Lung (tissue), 12 donors: ENCODE results near the gene SELENOH. TPM values are rescaled to one million over a fixed set of nuclear protein-coding genes. Genes with fewer than 3 reads are reported as not detected.

Experiments used
- ATAC-seq: fragments of 200-7000 bp; cut with Tn5 transposase; one replicate; pipeline ENCODE4 v1.9.1; 2020; ENCODE audit warnings: moderate number of reproducible peaks; ENCODE audit not compliant: insufficient read depth, low FRiP score
- DNase-seq, 3 donors: peaks; one replicate each; pipeline ENCODE4 v3.0.0-alpha.2; 2013 to 2017
- H3K27ac ChIP-seq, 2 donors: one replicate each; pipeline ENCODE4 v1.5.1; 2013; ENCODE audit warnings: mild to moderate bottlenecking in 2 of 2, moderate library complexity in 2 of 2, control low read depth in 1 of 2, inconsistent platforms in 1 of 2, low read depth in 1 of 2, low read length in 1 of 2
- H3K27me3 ChIP-seq, 3 donors: one replicate each; pipeline ENCODE4 v1.5.1; 2013; ENCODE audit warnings: low read length in 2 of 3; ENCODE audit not compliant: control insufficient read depth in 3 of 3, insufficient read depth in 3 of 3
- H3K36me3 ChIP-seq, 4 donors: one replicate each; pipeline ENCODE4 v1.5.1; 2013; ENCODE audit warnings: low read length in 4 of 4, mild to moderate bottlenecking in 1 of 4, moderate library complexity in 1 of 4; ENCODE audit not compliant: control insufficient read depth in 4 of 4, insufficient read depth in 4 of 4
- H3K4me1 ChIP-seq, 5 donors: one replicate each; pipeline ENCODE4 v1.5.1; 2013; ENCODE audit warnings: low read length in 5 of 5, mild to moderate bottlenecking in 2 of 5, moderate library complexity in 1 of 5; ENCODE audit not compliant: control insufficient read depth in 5 of 5, insufficient read depth in 5 of 5
- H3K4me3 ChIP-seq: one replicate; pipeline ENCODE4 v1.5.1; 2013; ENCODE audit warnings: mild to moderate bottlenecking, control low read depth, moderate library complexity
- H3K9ac ChIP-seq, 2 donors: one replicate each; pipeline ENCODE4 v1.5.1; 2013; ENCODE audit warnings: low read length in 2 of 2, control low read depth in 1 of 2; ENCODE audit not compliant: insufficient read depth in 1 of 2
- H3K9me3 ChIP-seq, 4 donors: one replicate each; pipeline ENCODE4 v1.5.1; 2013; ENCODE audit warnings: low read length in 3 of 4, mild to moderate bottlenecking in 1 of 4, moderate library complexity in 1 of 4; ENCODE audit not compliant: control insufficient read depth in 4 of 4, insufficient read depth in 3 of 4
- CTCF ChIP-seq: IDR thresholded peaks from 2 replicates; pipeline ENCODE4 v1.5.1; 2012; ENCODE audit warnings: mild to moderate bottlenecking; ENCODE audit errors: control extremely low read depth, extremely low read depth
- WGBS, 2 donors: extraction: QIAGEN DNeasy Blood & Tissue Kit; methylation state at CpG; one replicate each; pipeline ENCODE4 v1.1.7; 2013; 5-methylcytosine and 5-hydroxymethylcytosine counted together
- polyA plus RNA-seq, 2 donors: library from polyadenylated mRNA; stranded (reverse); fragments of 200-250 nt; gene quantifications; one replicate each; pipeline ENCODE4 v1.2.1, GENCODE V29; 2013
- total RNA-seq, 2 donors: library from RNA; depleted of rRNA in 1 of 2; stranded (reverse); fragments of >200 nt in 1 of 2; gene quantifications; one replicate each; pipeline ENCODE4 v1.2.1, GENCODE V29; 2014 to 2021
- donor health status: control.
- donor health status: control.
- donor health status: Bipolar disorder and iron deficiency.
- donor health status: healthy.
- donor health status: DM: yes; HTN: yes; CAD: no.

Gene SELENOH
- total and polyA plus RNA-seq, 4 donors = 77.3 to 155 (median 139) TPM

GRCh38 chr11:57775491-57775890 is 34.2 kb downstream of the SELENOH start:
- H3K4me1 ChIP-seq = peaks cover 18 to 68% (median 62%) of the 10 kb centered on the region in 5 donors
- WGBS, 2 donors = 24 to 34% methylated on average over 5 of the region's 5 CpGs
- H3K9ac ChIP-seq = peak overlapping the region in 1 of 2 donors; percentile 93

GRCh38 chr11:57776031-57776521 is 34.8 kb downstream of the SELENOH start:
- peak overlapping the region in 1 of 2 donors; percentile 93 for H3K9ac ChIP-seq
- peak overlapping the region; percentile 50 to 77 for H3K27ac ChIP-seq
- ATAC-seq = no peak
- 44 to 69% methylated on average over 3 of the region's 3 CpGs for WGBS, 2 donors
- no peaks in the 10 kb centered on the region for H3K27me3 ChIP-seq
- peaks cover 21 to 73% (median 66%) of the 10 kb centered on the region in 5 donors for H3K4me1 ChIP-seq
- H3K36me3 ChIP-seq = peaks cover 0 to 4% (median 0%) of the 10 kb centered on the region in 4 donors
- no peaks in the 10 kb centered on the region for H3K9me3 ChIP-seq
- peak; percentile 88 to 96 (median 94) for DNase-seq
- H3K4me3 ChIP-seq = no peak overlapping the region
- no peak for TF ChIP-seq CTCF

More at GRCh38 chr11:57775491-57775890, 34.2 kb downstream of the SELENOH start:
- no peak for TF ChIP-seq CTCF
- ATAC-seq = no peak
- peak; percentile 56 to 88 (median 83) for DNase-seq
- H3K4me3 ChIP-seq = no peak overlapping the region
- no peaks in the 10 kb centered on the region for H3K9me3 ChIP-seq
- peak overlapping the region; percentile 50 to 77 for H3K27ac ChIP-seq
- H3K36me3 ChIP-seq = peaks cover 0 to 4% (median 0%) of the 10 kb centered on the region in 4 donors
- no peaks in the 10 kb centered on the region for H3K27me3 ChIP-seq

- Histone ChIP-seq H3K27ac (peak overlapping the region; percentile 50 to 93), H3K27me3 (no peaks in the 10 kb centered on the region), H3K36me3 (peaks cover 0 to 4% (median under 1%) of the 10 kb centered on the region in 4 donors), H3K4me1 (peaks cover 24 to 78% (median 70%) of the 10 kb centered on the region in 5 donors), H3K4me3 (no peak overlapping the region), H3K9ac (peak overlapping the region in 1 of 2 donors; percentile 93), H3K9me3 (no peaks in the 10 kb centered on the region)
- ATAC-seq (no peak), DNase-seq (peak in 2 of 3 donors; percentile 68 to 76)
- 31 to 61% methylated on average over 2 of the region's 2 CpGs for WGBS, 2 donors
- TF ChIP-seq CTCF = no peak
These were observed 35.4 kb downstream of the SELENOH start for GRCh38 chr11:57776577-57777210.
